Measurements from ENCODE around the gene WNK2.

Gene WNK2

GRCh38 chr9:93230601-93231000, 46.7 kb downstream of the WNK2 start:
- in situ Hi-C loops (cut with HindIII; ENCODE audit: low sequenced_read_pairs): no loop called here

GRCh38 chr9:93231121-93231694, 47.3 kb downstream of the WNK2 start:
- in situ Hi-C loops (cut with HindIII; ENCODE audit: low sequenced_read_pairs): no loop called here

- in situ Hi-C loops (cut with HindIII; ENCODE audit: low sequenced_read_pairs): no loop called here
Observed at GRCh38 chr9:93231716-93232115, 47.8 kb downstream of the WNK2 start.

- in situ Hi-C loops (cut with HindIII; ENCODE audit: low sequenced_read_pairs): no loop called here
Observed at GRCh38 chr9:93232388-93232960, 48.5 kb downstream of the WNK2 start.

DNA sequence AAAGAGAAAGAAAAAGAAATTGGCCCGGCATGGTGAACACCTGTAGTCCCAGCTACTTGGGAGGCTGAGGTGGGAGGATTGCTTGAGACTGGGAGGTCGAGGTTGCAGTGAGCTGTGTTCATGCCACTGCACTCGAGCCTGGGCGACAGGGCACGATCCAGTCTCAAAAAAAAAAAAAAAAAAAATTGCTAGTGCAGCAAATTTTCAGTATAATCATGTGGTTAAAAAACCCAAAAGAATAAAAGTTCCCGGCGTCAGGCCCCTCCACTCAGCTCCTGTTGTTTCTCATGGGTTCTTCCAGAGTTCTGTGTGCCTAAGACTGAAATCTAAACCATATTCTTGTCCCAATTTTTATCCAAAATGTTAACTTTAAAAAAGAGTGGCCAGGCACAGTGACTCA, 49.1 kb downstream of the WNK2 start:
- in situ Hi-C loops (cut with HindIII; ENCODE audit: low sequenced_read_pairs): no loop called here

DNA sequence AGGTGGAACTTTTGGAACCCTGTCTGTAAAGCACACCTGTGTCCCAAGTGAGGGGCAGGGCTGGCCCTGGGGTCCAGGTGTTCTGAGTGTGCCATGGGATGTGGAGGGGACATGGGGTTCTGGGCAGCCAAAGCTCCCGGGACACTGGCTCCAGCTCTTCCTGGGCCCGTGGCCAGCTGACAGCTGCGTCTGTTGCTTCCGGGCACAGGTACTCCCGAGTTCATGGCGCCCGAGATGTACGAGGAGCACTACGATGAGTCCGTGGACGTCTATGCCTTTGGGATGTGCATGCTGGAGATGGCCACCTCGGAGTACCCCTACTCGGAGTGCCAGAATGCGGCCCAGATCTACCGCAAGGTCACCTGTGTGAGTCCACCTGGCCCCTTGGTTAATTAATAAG, 50.7 kb downstream of the WNK2 start:
- in situ Hi-C loops (cut with HindIII; ENCODE audit: low sequenced_read_pairs): no loop called here

DNA sequence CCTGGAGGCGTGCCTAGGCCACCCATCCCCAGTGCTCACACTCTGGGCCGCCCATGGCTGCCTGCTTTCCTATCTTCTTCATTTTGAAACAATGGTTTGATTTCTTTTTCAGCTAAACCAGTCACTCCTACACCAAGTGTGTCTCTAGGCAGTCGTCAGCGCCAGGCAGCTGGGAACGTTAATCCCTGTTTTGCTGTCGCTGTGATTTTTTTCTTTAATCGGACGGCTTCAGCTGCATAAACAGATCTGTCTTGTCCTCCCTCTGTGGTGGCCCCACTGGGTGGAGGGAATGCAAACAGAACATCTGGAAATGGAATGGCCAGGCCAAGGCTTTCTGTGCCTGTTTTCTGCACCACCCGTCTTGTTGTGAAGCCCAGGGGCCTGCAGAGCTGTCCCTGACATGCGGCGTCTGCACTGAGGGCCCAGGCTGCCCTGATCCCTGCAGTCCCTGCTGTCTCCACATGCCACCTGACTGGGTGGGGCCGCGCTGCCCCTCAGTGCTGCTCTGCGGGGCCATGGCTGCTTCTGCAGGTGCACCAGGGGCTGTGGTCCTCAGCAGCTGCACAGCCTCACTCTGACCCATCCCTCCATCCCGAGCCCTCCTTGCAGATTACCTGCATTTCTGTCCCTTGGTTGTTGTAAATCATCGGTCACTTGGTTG, 51.5 kb downstream of the WNK2 start:
- in situ Hi-C loops (cut with HindIII; ENCODE audit: low sequenced_read_pairs): no loop called here

- in situ Hi-C loops (cut with HindIII; ENCODE audit: low sequenced_read_pairs): no loop called here
Observed at GRCh38 chr9:93236541-93237206, 52.7 kb downstream of the WNK2 start.

DNA sequence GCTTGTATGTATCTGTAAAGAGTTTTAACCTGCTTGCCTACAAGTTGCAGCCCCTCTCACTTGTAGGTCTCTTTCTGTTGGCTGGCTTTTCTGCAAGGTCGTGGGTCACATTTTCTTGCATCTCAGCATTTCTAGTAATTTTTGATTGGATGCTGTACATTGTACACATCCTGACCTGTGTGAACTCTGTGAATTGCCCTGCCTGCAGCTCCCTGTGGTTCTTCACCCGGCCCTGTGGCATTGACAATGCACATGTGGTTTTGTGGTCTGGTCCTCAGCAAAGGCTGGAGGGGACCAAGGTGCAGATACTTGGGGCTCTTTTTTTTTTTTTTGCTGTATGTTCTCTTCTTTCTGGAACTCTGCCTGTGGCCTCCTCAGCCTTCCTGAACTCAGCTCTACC, 53.6 kb downstream of the WNK2 start:
- in situ Hi-C loops (cut with HindIII; ENCODE audit: low sequenced_read_pairs): no loop called here

DNA sequence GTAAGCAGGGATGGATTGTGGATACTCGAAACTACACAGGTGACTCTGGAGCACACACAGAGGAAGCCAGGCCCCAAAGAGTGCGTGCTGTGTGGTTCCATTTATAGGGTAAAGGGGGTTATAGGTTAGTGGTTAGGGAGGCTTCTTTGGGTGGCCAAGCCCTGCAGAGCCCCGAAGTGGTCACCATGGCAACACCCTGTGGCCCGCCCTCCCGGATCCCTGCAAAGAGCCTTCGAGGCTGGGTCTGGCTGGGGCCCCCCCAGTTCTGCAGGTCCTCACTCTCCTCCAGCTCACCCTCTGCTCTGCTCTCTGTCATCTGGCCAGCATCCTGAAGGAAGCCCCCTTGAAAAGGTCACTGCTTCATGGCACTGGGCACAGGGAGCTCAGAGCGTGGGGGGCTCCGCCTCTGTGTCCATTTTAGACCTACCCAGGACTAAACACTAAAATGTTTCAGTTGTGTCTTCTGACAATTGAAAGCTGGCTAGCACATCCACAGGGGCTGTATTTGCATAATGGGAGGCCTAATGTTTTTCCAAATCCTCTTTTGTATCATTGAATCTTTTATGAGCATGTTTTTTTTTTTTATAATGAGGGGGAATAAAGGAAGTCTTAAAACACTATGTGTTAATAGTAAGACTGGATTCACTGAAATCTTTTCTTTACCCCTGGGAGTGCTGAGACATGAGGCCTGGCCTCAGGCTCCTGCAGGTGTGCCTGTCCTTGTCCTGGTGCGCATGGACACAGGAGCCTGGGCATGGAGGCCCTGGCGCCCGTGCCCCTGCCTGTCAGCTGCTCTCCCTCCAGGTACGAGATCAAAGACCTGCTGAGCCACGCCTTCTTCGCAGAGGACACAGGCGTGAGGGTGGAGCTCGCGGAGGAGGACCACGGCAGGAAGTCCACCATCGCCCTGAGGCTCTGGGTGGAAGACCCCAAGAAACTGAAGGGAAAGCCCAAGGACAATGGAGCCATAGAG, 55.3 kb downstream of the WNK2 start:
- in situ Hi-C loops (cut with HindIII; ENCODE audit: low sequenced_read_pairs): no loop called here

DNA sequence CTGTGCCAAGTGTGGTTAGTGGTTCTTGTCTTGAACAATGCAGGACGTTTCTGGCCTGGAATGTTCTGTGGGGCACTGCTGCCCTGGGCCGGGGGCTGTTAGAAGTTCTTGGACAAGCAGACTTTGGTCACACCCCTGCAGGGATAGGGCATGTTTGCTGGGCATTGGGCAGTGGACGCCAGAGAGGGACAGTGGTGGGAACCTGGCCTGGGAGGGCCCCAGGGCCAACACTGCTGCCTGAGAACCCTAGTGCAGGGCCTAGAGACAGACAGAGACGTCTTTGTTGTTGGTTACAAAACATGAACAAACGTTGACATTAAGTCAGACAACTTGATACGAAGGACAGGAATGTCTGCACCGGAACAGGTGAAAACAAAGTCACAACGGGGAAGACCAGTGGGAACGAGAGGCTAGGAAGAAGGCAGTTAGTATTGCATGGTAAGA, 57.0 kb downstream of the WNK2 start:
- in situ Hi-C loops (cut with HindIII; ENCODE audit: low sequenced_read_pairs): no loop called here

GRCh38 chr9:93243112-93243511, 59.2 kb downstream of the WNK2 start:
- in situ Hi-C loops (cut with HindIII; ENCODE audit: low sequenced_read_pairs): no loop called here

- in situ Hi-C loops (cut with HindIII; ENCODE audit: low sequenced_read_pairs): no loop called here
Observed at GRCh38 chr9:93244101-93244500, 60.2 kb downstream of the WNK2 start.

- in situ Hi-C loops (cut with HindIII; ENCODE audit: low sequenced_read_pairs): no loop called here
Observed at GRCh38 chr9:93244510-93245436, 60.8 kb downstream of the WNK2 start.

DNA sequence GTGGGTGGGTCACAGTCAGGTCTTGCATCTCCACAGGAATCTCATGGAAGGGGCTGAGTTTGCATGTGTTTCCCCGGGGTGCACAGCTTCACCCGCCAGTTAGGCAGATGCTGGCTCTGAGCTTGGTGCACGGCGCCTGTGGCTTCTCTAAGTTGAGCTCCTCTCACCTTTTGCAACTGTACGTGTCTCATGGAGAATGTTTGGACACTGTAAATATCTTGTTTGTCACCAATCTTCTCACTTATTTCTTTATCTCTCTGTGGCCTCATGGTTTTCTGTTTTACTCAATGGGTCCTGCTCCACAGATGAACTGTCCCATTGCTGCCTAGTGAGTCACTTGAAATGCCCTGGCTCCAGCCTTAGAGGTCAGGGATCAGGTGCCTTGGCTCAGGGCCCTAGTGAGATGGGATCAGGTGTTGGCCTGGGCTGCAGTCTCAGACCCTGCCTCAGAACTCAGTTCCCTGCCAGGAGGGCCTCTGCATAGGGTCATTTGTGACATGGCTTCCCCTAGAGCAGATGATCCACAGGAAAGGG, 61.6 kb downstream of the WNK2 start:
- in situ Hi-C loops (cut with HindIII; ENCODE audit: low sequenced_read_pairs): no loop called here

DNA sequence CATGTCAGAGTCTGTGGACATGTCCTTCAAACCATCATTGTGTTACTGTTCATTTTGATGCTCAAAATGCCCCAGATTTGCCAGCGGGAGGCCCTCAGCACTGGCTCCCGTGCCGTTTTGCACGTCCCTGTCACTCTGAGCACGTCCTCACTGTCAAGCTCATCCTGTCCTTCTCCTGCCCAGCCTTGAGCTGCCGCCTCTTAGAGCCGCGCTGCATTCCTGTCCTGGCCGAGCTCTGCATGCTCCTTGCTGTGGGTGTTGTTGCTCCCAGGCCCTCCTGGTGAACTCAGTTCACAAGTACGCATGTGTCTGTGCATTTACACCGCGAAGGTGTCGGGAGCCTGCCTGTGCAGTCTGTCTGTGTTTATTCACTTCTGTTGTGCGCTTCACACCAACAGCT, 62.2 kb downstream of the WNK2 start:
- in situ Hi-C loops (cut with HindIII; ENCODE audit: low sequenced_read_pairs): no loop called here

- in situ Hi-C loops (cut with HindIII; ENCODE audit: low sequenced_read_pairs): no loop called here
Observed at GRCh38 chr9:93246526-93246925, 62.6 kb downstream of the WNK2 start.

DNA sequence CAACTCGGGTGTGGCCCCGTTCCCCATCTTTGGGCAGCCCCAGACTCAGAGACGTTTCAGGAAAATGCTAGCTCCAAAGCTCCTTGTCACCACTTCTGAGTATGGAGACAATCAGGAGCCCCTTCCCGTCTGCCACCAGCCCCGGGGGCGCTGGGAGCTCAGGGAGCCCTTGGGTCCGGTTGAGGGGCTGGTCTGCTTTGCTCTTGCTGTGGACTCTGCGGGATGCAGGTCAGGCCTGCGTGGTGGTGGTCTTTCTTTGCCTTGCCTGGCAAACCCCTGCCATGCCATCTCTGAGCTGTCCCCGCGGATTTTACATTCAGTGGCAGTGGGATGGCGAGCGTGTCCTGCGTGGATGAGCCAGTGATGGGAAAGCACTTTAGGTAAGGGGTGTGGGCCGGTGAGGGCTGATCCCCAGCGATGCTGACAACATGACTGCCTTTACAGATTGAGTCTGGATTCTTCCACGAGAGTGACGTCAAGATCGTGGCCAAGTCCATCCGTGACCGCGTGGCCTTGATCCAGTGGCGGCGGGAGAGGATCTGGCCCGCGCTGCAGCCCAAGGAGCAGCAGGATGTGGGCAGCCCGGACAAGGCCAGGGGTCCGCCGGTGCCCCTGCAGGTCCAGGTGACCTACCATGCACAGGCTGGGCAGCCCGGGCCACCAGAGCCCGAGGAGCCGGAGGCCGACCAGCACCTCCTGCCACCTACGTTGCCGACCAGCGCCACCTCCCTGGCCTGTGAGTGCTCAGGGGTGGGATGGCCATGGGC, 63.3 kb downstream of the WNK2 start:
- in situ Hi-C loops (cut with HindIII; ENCODE audit: low sequenced_read_pairs): no loop called here

- in situ Hi-C loops (cut with HindIII; ENCODE audit: low sequenced_read_pairs): no loop called here
Observed at GRCh38 chr9:93247892-93248291, 64.0 kb downstream of the WNK2 start.

Data from endothelial cell of hepatic sinusoid (primary cell).